Measurements from ENCODE around the gene HBP1. TPM values are rescaled to one million over a fixed set of nuclear protein-coding genes. Genes with fewer than 3 reads are reported as not detected.

The HBP1 gene
- total and polyA plus RNA-seq, 2 of the 13 experiments (the other 11 are each of a cell fraction or from before 2014, with no cell fraction given) = 22.9 to 44.1 TPM

DNA sequence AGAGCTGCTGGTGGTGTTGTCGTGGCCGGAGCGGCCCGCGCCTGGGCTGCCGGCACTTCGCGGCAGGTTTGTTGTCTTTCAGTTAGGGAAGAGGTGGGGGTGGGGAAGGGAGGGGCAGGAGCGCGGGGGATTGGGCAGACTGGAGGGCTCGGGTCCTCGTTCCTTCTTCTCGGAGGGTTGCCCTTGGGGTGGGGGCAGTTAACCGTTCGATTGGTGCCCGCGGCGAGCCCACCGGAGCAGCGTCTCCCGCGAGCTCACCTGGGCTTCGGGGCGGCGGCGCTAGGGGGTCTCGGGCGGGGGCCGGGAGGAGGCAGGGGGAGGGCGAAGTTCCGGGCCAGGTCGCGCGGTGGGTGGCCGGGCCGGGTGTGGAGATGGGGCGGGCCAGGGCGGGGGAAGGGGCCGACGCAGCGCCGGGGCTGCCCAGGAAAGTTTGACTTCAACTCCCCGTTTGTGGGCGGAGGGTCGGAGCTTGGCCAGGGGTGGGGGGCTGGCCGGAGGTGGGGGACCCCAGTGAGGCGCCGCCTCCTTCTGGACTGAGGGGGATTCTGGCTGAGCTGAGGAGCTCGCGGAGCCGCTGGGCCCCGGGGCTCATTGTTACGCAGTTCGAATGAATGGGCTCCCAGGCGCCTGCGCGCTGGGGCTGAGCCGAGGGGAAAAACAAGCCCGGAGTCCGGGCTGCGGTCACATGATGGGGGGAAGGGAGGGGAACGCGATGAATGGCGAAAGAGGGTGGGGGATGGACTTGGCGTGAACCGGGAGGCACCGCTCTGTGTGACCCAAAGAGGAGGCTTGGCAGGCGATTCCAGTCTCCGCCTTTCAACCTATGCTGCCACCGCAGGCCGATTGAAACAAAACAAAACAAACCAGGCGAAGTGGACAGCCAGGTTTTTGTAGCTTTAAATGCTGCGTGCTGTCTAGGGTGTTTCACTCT is 582 bp downstream of the HBP1 start (continued):
- TF ChIP-seq IRX3 (CRISPR knock-in tag; IDR thresholded peaks at IDR 0.05; ENCODE audit: borderline replicate concordance, low read depth) (peak; percentile 32; the same call in 1 of the 2 replicates), KAT8 (CRISPR knock-in tag; IDR thresholded peaks at IDR 0.05) (peak; percentile 77), MLLT10 (CRISPR knock-in tag; IDR thresholded peaks at IDR 0.05) (no peak), ZNF777 (CRISPR knock-in tag; IDR thresholded peaks at IDR 0.05) (0 out of 2 replicates have a peak, but pooled peaks have one; percentile 52), ZNF788 (CRISPR knock-in tag; IDR thresholded peaks at IDR 0.05; ENCODE audit: borderline replicate concordance) (no peak; the same call in 1 of the 2 replicates), HNRNPLL (IDR thresholded peaks at IDR 0.05; ENCODE audit: low read depth, low read length, poor library complexity, severe bottlenecking) (peak; percentile 74), ZNF263 (CRISPR knock-in tag; IDR thresholded peaks at IDR 0.05) (peak; percentile 41; the same call in 1 of the 2 replicates), ZFP37 (CRISPR knock-in tag; IDR thresholded peaks at IDR 0.05; ENCODE audit: borderline replicate concordance) (no peak), HOXD1 (CRISPR knock-in tag; IDR thresholded peaks at IDR 0.05) (peak; percentile 56; the same call in 1 of the 2 replicates), ZFP90 (CRISPR knock-in tag; IDR thresholded peaks at IDR 0.05; ENCODE audit: borderline replicate concordance) (0 out of 2 replicates have a peak, but pooled peaks have one; percentile 38), ESRRA (CRISPR knock-in tag; IDR thresholded peaks at IDR 0.05; ENCODE audit: low read depth) (no peak; the same call in 1 of the 2 replicates)
- TF ChIP-seq, protein P1, sequence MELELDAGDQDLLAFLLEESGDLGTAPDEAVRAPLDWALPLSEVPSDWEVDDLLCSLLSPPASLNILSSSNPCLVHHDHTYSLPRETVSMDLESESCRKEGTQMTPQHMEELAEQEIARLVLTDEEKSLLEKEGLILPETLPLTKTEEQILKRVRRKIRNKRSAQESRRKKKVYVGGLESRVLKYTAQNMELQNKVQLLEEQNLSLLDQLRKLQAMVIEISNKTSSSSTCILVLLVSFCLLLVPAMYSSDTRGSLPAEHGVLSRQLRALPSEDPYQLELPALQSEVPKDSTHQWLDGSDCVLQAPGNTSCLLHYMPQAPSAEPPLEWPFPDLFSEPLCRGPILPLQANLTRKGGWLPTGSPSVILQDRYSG (CRISPR knock-in tag; IDR thresholded peaks at IDR 0.05) = 0 out of 2 replicates have a peak, but pooled peaks have one; percentile 45
- TF ChIP-seq, protein P2, sequence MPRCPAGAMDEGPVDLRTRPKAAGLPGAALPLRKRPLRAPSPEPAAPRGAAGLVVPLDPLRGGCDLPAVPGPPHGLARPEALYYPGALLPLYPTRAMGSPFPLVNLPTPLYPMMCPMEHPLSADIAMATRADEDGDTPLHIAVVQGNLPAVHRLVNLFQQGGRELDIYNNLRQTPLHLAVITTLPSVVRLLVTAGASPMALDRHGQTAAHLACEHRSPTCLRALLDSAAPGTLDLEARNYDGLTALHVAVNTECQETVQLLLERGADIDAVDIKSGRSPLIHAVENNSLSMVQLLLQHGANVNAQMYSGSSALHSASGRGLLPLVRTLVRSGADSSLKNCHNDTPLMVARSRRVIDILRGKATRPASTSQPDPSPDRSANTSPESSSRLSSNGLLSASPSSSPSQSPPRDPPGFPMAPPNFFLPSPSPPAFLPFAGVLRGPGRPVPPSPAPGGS (CRISPR knock-in tag; IDR thresholded peaks at IDR 0.05) = 0 out of 2 replicates have a peak, but pooled peaks have one; percentile 9
- TF ChIP-seq, protein P3, sequence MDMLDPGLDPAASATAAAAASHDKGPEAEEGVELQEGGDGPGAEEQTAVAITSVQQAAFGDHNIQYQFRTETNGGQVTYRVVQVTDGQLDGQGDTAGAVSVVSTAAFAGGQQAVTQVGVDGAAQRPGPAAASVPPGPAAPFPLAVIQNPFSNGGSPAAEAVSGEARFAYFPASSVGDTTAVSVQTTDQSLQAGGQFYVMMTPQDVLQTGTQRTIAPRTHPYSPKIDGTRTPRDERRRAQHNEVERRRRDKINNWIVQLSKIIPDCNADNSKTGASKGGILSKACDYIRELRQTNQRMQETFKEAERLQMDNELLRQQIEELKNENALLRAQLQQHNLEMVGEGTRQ (IDR thresholded peaks at IDR 0.05; ENCODE audit: low read depth, low read length) = peak; percentile 90
- TF ChIP-seq, protein P3 (CRISPR knock-in tag; IDR thresholded peaks at IDR 0.05; ENCODE audit: borderline replicate concordance) = peak; percentile 96; the same call in 1 of the 2 replicates
- TF ChIP-seq, protein P4, sequence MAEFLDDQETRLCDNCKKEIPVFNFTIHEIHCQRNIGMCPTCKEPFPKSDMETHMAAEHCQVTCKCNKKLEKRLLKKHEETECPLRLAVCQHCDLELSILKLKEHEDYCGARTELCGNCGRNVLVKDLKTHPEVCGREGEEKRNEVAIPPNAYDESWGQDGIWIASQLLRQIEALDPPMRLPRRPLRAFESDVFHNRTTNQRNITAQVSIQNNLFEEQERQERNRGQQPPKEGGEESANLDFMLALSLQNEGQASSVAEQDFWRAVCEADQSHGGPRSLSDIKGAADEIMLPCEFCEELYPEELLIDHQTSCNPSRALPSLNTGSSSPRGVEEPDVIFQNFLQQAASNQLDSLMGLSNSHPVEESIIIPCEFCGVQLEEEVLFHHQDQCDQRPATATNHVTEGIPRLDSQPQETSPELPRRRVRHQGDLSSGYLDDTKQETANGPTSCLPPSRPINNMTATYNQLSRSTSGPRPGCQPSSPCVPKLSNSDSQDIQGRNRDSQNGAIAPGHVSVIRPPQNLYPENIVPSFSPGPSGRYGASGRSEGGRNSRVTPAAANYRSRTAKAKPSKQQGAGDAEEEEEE (CRISPR knock-in tag; IDR thresholded peaks at IDR 0.05; ENCODE audit: borderline replicate concordance) = no peak
- TF ChIP-seq, protein P5, sequence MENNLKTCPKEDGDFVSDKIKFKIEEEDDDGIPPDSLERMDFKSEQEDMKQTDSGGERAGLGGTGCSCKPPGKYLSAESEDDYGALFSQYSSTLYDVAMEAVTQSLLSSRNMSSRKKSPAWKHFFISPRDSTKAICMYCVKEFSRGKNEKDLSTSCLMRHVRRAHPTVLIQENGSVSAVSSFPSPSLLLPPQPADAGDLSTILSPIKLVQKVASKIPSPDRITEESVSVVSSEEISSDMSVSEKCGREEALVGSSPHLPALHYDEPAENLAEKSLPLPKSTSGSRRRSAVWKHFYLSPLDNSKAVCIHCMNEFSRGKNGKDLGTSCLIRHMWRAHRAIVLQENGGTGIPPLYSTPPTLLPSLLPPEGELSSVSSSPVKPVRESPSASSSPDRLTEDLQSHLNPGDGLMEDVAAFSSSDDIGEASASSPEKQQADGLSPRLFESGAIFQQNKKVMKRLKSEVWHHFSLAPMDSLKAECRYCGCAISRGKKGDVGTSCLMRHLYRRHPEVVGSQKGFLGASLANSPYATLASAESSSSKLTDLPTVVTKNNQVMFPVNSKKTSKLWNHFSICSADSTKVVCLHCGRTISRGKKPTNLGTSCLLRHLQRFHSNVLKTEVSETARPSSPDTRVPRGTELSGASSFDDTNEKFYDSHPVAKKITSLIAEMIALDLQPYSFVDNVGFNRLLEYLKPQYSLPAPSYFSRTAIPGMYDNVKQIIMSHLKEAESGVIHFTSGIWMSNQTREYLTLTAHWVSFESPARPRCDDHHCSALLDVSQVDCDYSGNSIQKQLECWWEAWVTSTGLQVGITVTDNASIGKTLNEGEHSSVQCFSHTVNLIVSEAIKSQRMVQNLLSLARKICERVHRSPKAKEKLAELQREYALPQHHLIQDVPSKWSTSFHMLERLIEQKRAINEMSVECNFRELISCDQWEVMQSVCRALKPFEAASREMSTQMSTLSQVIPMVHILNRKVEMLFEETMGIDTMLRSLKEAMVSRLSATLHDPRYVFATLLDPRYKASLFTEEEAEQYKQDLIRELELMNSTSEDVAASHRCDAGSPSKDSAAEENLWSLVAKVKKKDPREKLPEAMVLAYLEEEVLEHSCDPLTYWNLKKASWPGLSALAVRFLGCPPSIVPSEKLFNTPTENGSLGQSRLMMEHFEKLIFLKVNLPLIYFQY (CRISPR knock-in tag; IDR thresholded peaks at IDR 0.05; ENCODE audit: borderline replicate concordance) = peak; percentile 97

Data from HepG2 (cell line).